AG04450 (cell line): ENCODE measurements around the gene MAPK7. TPM values are rescaled to one million over a fixed set of nuclear protein-coding genes. Genes with fewer than 3 reads are reported as not detected.

Experiments used
- CTCF ChIA-PET: fragments of 300-600, 350-600 bp; formaldehyde crosslinking; extraction: SDS; loops from one replicate; lab custom pipeline; 2022; ENCODE audit warnings: antibody characterized with exemption, inconsistent platforms; lab: Charles Lee
- POLR2A ChIA-PET: fragments of 350-600 bp; formaldehyde crosslinking; extraction: SDS; loops from one replicate; lab custom pipeline; 2021; ENCODE audit warnings: antibody characterized with exemption, inconsistent platforms; lab: Yijun Ruan, JAX
- DNase-seq: peaks from one replicate; pipeline ENCODE4 v3.0.0-alpha.2; 2011; ENCODE audit warnings: low read depth, low spot score
- H3K27ac ChIP-seq: one replicate; pipeline ENCODE4 v1.5.1; 2012; ENCODE audit warnings: low read depth, low read length, control low read depth
- H3K27me3 ChIP-seq: one replicate; pipeline ENCODE4 v1.6.0; 2012; ENCODE audit warnings: low read length; ENCODE audit not compliant: control insufficient read depth, insufficient read depth
- H3K4me3 ChIP-seq: 2 replicates; pipeline ENCODE4 v1.5.1; 2011; ENCODE audit warnings: mild to moderate bottlenecking, low read depth, low read length, control low read depth
- H3K9me3 ChIP-seq: 2 replicates; pipeline ENCODE4 v1.5.1; 2012; ENCODE audit warnings: low read length; ENCODE audit not compliant: control insufficient read depth, insufficient read depth
- polyA plus RNA-seq: library from polyadenylated mRNA; depleted of rRNA; stranded (reverse); fragments of >200 nt; gene quantifications from 2 replicates; pipeline ENCODE4 v1.2.3, GENCODE V29; 2011
- TF ChIP-seq, protein P1 (sequence below): IDR thresholded peaks from 2 replicates; pipeline ENCODE4 v1.5.1; 2011; ENCODE audit warnings: low read depth, low read length, control low read depth, inconsistent platforms

The MAPK7 gene
- polyA plus RNA-seq, 1 experiment: 6.2 TPM

- H3K9me3 ChIP-seq: no peaks in the 10 kb centered on the region; the same call in 1 of the 2 replicates
- DNase-seq: no peak
- H3K4me3 ChIP-seq: no peak overlapping the region
- TF ChIP-seq, protein P1, sequence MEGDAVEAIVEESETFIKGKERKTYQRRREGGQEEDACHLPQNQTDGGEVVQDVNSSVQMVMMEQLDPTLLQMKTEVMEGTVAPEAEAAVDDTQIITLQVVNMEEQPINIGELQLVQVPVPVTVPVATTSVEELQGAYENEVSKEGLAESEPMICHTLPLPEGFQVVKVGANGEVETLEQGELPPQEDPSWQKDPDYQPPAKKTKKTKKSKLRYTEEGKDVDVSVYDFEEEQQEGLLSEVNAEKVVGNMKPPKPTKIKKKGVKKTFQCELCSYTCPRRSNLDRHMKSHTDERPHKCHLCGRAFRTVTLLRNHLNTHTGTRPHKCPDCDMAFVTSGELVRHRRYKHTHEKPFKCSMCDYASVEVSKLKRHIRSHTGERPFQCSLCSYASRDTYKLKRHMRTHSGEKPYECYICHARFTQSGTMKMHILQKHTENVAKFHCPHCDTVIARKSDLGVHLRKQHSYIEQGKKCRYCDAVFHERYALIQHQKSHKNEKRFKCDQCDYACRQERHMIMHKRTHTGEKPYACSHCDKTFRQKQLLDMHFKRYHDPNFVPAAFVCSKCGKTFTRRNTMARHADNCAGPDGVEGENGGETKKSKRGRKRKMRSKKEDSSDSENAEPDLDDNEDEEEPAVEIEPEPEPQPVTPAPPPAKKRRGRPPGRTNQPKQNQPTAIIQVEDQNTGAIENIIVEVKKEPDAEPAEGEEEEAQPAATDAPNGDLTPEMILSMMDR: no peak
- POLR2A ChIA-PET: no interaction called here
- H3K27ac ChIP-seq: no peak overlapping the region
- CTCF ChIA-PET: no interaction called here
- no peaks in the 10 kb centered on the region for H3K27me3 ChIP-seq
These were observed 44.0 kb upstream of the MAPK7 start for GRCh38 chr17:19334331-19334730.

DNA sequence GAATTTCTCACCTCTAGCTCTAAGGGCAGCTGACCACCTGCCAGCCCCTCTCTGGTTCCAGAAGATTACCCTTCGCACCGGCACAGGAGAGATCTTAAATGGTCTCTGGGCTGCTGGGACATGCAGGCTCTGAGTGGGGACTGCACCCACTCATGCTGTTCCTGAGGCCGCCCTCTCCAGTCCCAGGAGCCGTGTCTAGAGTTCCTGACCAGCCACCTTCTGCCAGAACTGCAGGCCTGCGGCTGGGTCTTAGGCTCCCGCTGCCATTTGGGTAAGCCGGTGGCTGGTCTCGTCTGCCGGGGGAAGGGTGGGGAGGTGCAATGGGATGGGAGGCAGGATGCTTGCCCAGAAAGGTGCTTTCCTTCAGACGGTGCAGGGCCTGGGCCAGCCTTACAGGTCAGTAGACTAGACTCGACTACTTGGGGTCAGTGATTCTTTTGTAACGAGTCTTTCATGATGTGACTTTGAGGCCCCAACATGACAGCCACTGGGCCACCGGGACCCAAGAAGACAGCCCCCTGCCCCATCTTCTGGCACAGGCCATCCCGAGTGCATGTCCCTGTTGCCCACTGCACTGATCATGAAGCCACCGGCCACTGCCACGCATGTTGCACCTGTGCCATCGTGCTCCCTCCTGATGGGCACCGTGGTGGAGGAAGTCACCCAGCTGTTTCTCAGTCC is 42.2 kb upstream of the MAPK7 start:
- ChIA-PET CTCF (no interaction called here), POLR2A (no interaction called here)
- Histone ChIP-seq H3K27me3 (no peaks in the 10 kb centered on the region), H3K4me3 (no peak overlapping the region), H3K9me3 (no peaks in the 10 kb centered on the region; the same call in 1 of the 2 replicates), H3K27ac (no peak overlapping the region)
- no peak for DNase-seq
- TF ChIP-seq, protein P1: no peak

DNA sequence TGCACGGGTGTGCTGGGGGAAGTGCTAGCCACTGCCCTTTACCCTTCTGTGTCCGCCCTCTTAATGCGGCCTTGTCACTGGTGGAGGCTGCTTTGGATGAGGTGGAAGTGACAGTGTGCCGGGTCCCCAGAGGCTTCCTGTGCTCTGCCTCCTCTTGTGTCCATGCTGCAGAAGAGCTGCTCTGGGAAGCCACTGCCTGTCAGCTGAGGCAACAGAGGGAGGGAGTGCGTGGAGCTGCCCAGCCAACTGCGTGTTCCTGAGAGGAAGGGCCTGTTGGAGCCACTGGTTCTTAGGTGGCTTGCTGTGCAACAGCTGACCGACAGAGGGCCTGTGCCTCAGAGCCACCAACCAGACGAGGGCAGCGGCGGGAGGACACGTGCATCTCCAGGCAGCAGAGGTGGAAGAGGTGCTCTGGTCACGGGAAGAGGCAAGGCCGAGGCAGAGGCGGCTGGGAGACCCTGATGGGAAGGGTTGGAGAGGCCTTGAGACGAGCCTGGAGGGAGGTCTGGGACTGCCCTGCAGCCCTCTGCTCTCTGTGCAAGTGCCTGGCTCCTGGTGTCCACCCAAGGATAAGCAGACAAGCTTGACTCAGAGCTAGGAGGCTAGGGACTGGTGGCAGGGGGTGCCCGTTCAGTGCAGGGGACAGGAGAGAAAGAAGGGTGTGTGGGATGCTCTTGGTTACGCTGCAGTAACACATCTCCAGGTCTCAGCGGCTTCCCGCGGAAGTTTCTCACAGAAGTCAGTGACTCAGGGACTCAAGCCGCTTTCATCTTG is 41.2 kb upstream of the MAPK7 start:
- H3K4me3 ChIP-seq: no peak overlapping the region
- CTCF ChIA-PET: interaction anchor here (0.5 to 1.5 kb wide), 2 partner anchors 60 to 88 kb away, joined by 3 to 4 read pairs; no protein-coding TSS in a partner anchor
- H3K27ac ChIP-seq: no peak overlapping the region

DNA sequence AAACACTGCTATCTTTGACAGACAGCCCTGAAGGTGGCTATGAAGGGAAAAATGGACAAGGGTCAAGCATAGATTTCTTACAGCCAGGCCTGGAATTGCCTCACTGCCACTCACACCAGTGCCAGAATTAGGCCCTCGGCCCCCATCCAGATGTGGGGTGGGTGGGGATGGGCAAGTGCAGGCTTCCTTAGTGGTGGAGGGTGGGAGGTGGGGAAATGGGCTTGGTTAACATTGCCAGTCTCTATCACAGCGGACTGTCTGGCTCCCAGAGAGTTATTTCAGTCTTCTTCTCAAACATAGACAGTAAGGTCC is 40.6 kb upstream of the MAPK7 start:
- no peaks in the 10 kb centered on the region; the same call in 1 of the 2 replicates for H3K9me3 ChIP-seq
- H3K27me3 ChIP-seq: no peaks in the 10 kb centered on the region
- ChIA-PET CTCF (interaction anchor here (1.5 kb wide), 1 partner anchor 89 kb away, joined by 4 read pairs; no protein-coding TSS in a partner anchor), POLR2A (no interaction called here)
- H3K4me3 ChIP-seq: no peak overlapping the region
- TF ChIP-seq, protein P1: no peak
- no peak overlapping the region for H3K27ac ChIP-seq
- DNase-seq: no peak

More for the DNA sequence above, 41.2 kb upstream of the MAPK7 start:
- TF ChIP-seq, protein P1: no peak
- Histone ChIP-seq H3K27me3 (no peaks in the 10 kb centered on the region), H3K9me3 (no peaks in the 10 kb centered on the region; the same call in 1 of the 2 replicates)
- DNase-seq: no peak
- POLR2A ChIA-PET: no interaction called here
